ENCODE data around the gene ZNF304.
"Not testable (repeated sequence)": the region's sequence is repeated elsewhere in the genome, so short reads cannot be mapped to it uniquely, and the experiment has no call there.

Gene ZNF304

GRCh38 chr19:57334191-57334590 lies 16.9 kb upstream of the ZNF304 start:
- Mint-ChIP-seq H3K27ac (no peak overlapping the region), H3K4me1 (ENCODE audit: low read depth) (no peaks in the 10 kb centered on the region), H3K27me3 (no peaks in the 10 kb centered on the region), H3K4me3 (no peak overlapping the region), H3K9me3 (peaks cover 46% of the 10 kb centered on the region), H3K36me3 (ENCODE audit: low read depth) (peaks cover 62% of the 10 kb centered on the region)
- DNase-seq: no peak

GRCh38 chr19:57338877-57339276 lies 12.2 kb upstream of the ZNF304 start:
- Mint-ChIP-seq H3K27me3 (no peaks in the 10 kb centered on the region), H3K4me1 (ENCODE audit: low read depth) (no peaks in the 10 kb centered on the region), H3K9me3 (peaks cover 48% of the 10 kb centered on the region), H3K36me3 (ENCODE audit: low read depth) (peaks cover 37% of the 10 kb centered on the region), H3K4me3 (no peak overlapping the region), H3K27ac (no peak overlapping the region)
- no peak for DNase-seq

GRCh38 chr19:57342582-57342981 lies 8.5 kb upstream of the ZNF304 start:
- no peak for DNase-seq
- Mint-ChIP-seq H3K4me1 (ENCODE audit: low read depth) (no peaks in the 10 kb centered on the region), H3K27ac (no peak overlapping the region), H3K4me3 (no peak overlapping the region), H3K36me3 (ENCODE audit: low read depth) (peaks cover 14% of the 10 kb centered on the region), H3K9me3 (peaks cover 39% of the 10 kb centered on the region), H3K27me3 (peaks cover 6% of the 10 kb centered on the region)

GRCh38 chr19:57348136-57348535 lies 2.9 kb upstream of the ZNF304 start:
- no peak for DNase-seq
- no peak overlapping the region for H3K27ac Mint-ChIP-seq

GRCh38 chr19:57351867-57352266 lies 796 bp downstream of the ZNF304 start:
- Mint-ChIP-seq H3K36me3 (ENCODE audit: low read depth) (peaks cover 69% of the 10 kb centered on the region), H3K27ac (peak overlapping the region; percentile 90), H3K4me1 (ENCODE audit: low read depth) (peaks cover 32% of the 10 kb centered on the region), H3K4me3 (peak overlapping the region; percentile 94), H3K27me3 (peaks cover 7% of the 10 kb centered on the region), H3K9me3 (peaks cover 61% of the 10 kb centered on the region)
- DNase-seq: no peak

More at GRCh38 chr19:57348136-57348535, 2.9 kb upstream of the ZNF304 start:
- Mint-ChIP-seq H3K4me1 (ENCODE audit: low read depth) (peaks cover 29% of the 10 kb centered on the region), H3K4me3 (no peak overlapping the region), H3K27me3 (peaks cover 10% of the 10 kb centered on the region), H3K36me3 (ENCODE audit: low read depth) (peaks cover 31% of the 10 kb centered on the region), H3K9me3 (peaks cover 40% of the 10 kb centered on the region)

- H3K4me1 Mint-ChIP-seq (ENCODE audit: low read depth): peaks cover 25% of the 10 kb centered on the region
- DNase-seq: no peak
- H3K27me3 Mint-ChIP-seq: no peaks in the 10 kb centered on the region
- peaks cover 81% of the 10 kb centered on the region for H3K9me3 Mint-ChIP-seq
- peaks cover 93% of the 10 kb centered on the region for H3K36me3 Mint-ChIP-seq (ENCODE audit: low read depth)
- H3K4me3 Mint-ChIP-seq: no peak overlapping the region
- no peak overlapping the region for H3K27ac Mint-ChIP-seq
Observed at GRCh38 chr19:57355916-57356315, 4.8 kb downstream of the ZNF304 start.

- peaks cover 87% of the 10 kb centered on the region for H3K36me3 Mint-ChIP-seq (ENCODE audit: low read depth)
- peaks cover 10% of the 10 kb centered on the region for H3K4me1 Mint-ChIP-seq (ENCODE audit: low read depth)
- H3K27me3 Mint-ChIP-seq: no peaks in the 10 kb centered on the region
- no peak overlapping the region for H3K4me3 Mint-ChIP-seq
- no peak overlapping the region for H3K27ac Mint-ChIP-seq
- no peak for DNase-seq
- H3K9me3 Mint-ChIP-seq: peaks cover 77% of the 10 kb centered on the region
Observed at GRCh38 chr19:57357406-57357805, 6.3 kb downstream of the ZNF304 start.

GRCh38 chr19:57359300-57359699 lies 8.2 kb downstream of the ZNF304 start:
- peaks cover 75% of the 10 kb centered on the region for H3K9me3 Mint-ChIP-seq
- no peak overlapping the region for H3K4me3 Mint-ChIP-seq
- no peak overlapping the region for H3K27ac Mint-ChIP-seq
- H3K27me3 Mint-ChIP-seq: no peaks in the 10 kb centered on the region
- H3K4me1 Mint-ChIP-seq (ENCODE audit: low read depth): peaks cover 16% of the 10 kb centered on the region
- peaks cover 84% of the 10 kb centered on the region for H3K36me3 Mint-ChIP-seq (ENCODE audit: low read depth)
- no peak for DNase-seq

- Mint-ChIP-seq H3K4me1 (ENCODE audit: low read depth) (peaks cover 16% of the 10 kb centered on the region), H3K36me3 (ENCODE audit: low read depth) (peaks cover 69% of the 10 kb centered on the region), H3K9me3 (peaks cover 48% of the 10 kb centered on the region), H3K27me3 (no peaks in the 10 kb centered on the region), H3K4me3 (peak overlapping the region; percentile 86), H3K27ac (peak overlapping the region; percentile 95)
- DNase-seq: no peak
Observed at GRCh38 chr19:57362419-57362818, 11.3 kb downstream of the ZNF304 start.

GRCh38 chr19:57362997-57363687 lies 12.1 kb downstream of the ZNF304 start, which contains the start of the genes TRAPPC2B and ZNF547:
TRAPPC2B (plus strand) TSS chr19:57363551; CDS start chr19:57364834, 1,283 bp downstream.
ZNF547 (plus strand) TSS chr19:57363551; CDS start chr19:57368556, 5,005 bp downstream.
- peak within 1 kb of the TSS; percentile 86 for H3K4me3 Mint-ChIP-seq
- peaks cover 16% of the 10 kb centered on the region for H3K4me1 Mint-ChIP-seq (ENCODE audit: low read depth)
- DNase-seq: peak; percentile 99
- H3K9me3 Mint-ChIP-seq: peaks cover 44% of the 10 kb centered on the region
- no peaks in the 10 kb centered on the region for H3K27me3 Mint-ChIP-seq
- H3K36me3 Mint-ChIP-seq (ENCODE audit: low read depth): peaks cover 68% of the 10 kb centered on the region
- H3K27ac Mint-ChIP-seq: peak within 1 kb of the TSS; percentile 95

GRCh38 chr19:57363688-57364181 lies 12.7 kb downstream of the ZNF304 start:
- peaks cover 16% of the 10 kb centered on the region for H3K4me1 Mint-ChIP-seq (ENCODE audit: low read depth)
- H3K27ac Mint-ChIP-seq: peak overlapping the region; percentile 95
- peak overlapping the region; percentile 86 for H3K4me3 Mint-ChIP-seq
- no peaks in the 10 kb centered on the region for H3K27me3 Mint-ChIP-seq
- DNase-seq: no peak
- peaks cover 44% of the 10 kb centered on the region for H3K9me3 Mint-ChIP-seq
- H3K36me3 Mint-ChIP-seq (ENCODE audit: low read depth): peaks cover 67% of the 10 kb centered on the region

GRCh38 chr19:57366776-57367175 lies 15.7 kb downstream of the ZNF304 start:
- Mint-ChIP-seq H3K27me3 (no peaks in the 10 kb centered on the region), H3K27ac (no peak overlapping the region), H3K4me1 (ENCODE audit: low read depth) (peaks cover 16% of the 10 kb centered on the region), H3K9me3 (peaks cover 45% of the 10 kb centered on the region), H3K4me3 (no peak overlapping the region), H3K36me3 (ENCODE audit: low read depth) (peaks cover 74% of the 10 kb centered on the region)
- no peak for DNase-seq

GRCh38 chr19:57374179-57374578 lies 23.1 kb downstream of the ZNF304 start:
- Mint-ChIP-seq H3K27ac (no peak overlapping the region), H3K36me3 (ENCODE audit: low read depth) (peaks cover 98% of the 10 kb centered on the region), H3K4me3 (no peak overlapping the region), H3K4me1 (ENCODE audit: low read depth) (no peaks in the 10 kb centered on the region), H3K9me3 (peaks cover 72% of the 10 kb centered on the region), H3K27me3 (no peaks in the 10 kb centered on the region)
- DNase-seq: no peak

GRCh38 chr19:57374647-57375046 lies 23.6 kb downstream of the ZNF304 start:
- not testable (repeated sequence) for H3K4me3 Mint-ChIP-seq; H3K27me3 Mint-ChIP-seq; H3K4me1 Mint-ChIP-seq (ENCODE audit: low read depth); DNase-seq; H3K27ac Mint-ChIP-seq
- peaks cover 72% of the 10 kb centered on the region for H3K9me3 Mint-ChIP-seq
- H3K36me3 Mint-ChIP-seq (ENCODE audit: low read depth): peaks cover 98% of the 10 kb centered on the region

GRCh38 chr19:57376151-57376550 lies 25.1 kb downstream of the ZNF304 start:
- Mint-ChIP-seq H3K4me1 (ENCODE audit: low read depth) (no peaks in the 10 kb centered on the region), H3K27me3 (no peaks in the 10 kb centered on the region), H3K27ac (no peak overlapping the region), H3K36me3 (ENCODE audit: low read depth) (peaks cover 95% of the 10 kb centered on the region), H3K4me3 (no peak overlapping the region), H3K9me3 (peaks cover 79% of the 10 kb centered on the region)
- no peak for DNase-seq

Data from activated T-cell treated with anti-CD3 and anti-CD28 coated beads, Interleukin-2, amount 50 U/mL, for 24 hours (primary cell).